OCI-M2 (cell line): ENCODE measurements around the gene CDH4.

Experiments
- DNase-seq: peaks from one replicate; lab custom pipeline; 2025; ENCODE audit not compliant: unreplicated experiment; lab: John Stamatoyannopoulos, UW

Gene CDH4

DNA sequence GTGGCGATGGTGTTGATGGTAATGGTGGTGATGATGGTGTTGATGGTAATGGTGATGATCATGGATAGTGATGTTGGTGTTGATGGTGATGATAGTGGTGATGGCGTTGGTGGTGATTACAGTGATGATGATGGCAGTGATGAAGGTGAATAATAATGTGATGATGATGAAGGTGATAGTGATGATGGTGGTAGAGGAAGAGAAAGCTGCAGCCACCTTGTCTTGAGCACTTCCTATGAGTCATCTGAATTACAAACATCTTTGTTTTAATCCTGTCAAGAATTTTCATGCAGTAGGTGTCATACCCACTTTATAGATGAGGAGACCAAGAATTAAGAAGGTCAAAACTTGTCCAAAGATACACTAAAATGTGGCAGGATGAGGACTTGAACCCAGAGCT is 571.2 kb downstream of the CDH4 start:
- no peak for DNase-seq

DNA sequence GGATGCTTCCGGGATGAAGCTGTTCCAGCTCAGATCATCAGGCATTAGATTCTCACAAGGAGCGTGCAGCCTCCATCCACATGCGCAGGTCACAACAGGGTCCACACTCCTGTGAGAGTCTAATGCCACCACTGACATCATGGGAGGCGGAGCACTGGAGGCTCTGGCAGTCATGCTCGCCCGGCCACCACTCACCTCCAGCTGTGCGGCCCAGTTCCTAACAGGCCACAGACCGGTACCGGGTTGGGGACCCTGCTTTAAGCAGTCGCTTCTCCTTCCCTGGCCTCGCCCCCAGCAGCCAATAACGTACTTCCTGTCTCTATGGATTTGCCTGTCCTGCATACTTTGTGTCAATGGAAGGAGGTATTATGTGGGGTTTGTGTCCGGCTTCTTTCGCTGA is 576.8 kb downstream of the CDH4 start:
- no peak for DNase-seq

DNA sequence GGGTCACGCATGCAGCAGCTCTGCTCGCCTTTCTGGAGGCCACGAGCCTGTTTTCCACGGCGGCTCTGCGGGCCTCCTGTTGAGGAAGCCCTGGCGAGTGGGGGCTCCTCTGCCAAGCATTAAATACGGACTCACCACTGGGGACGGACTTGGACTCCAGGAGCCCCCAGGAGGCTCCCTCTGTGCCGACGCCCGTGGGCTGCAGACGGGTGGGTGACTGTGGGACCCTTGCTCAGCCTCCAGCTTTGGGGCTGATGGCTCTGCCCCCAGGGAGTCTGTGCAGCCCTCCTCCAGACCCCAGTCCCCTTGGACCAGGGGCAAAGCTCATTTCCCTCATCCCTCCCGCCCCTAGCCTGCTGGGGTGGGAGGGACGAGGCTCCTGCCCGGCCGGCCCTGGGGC is 577.5 kb downstream of the CDH4 start:
- DNase-seq, result no peak

DNA sequence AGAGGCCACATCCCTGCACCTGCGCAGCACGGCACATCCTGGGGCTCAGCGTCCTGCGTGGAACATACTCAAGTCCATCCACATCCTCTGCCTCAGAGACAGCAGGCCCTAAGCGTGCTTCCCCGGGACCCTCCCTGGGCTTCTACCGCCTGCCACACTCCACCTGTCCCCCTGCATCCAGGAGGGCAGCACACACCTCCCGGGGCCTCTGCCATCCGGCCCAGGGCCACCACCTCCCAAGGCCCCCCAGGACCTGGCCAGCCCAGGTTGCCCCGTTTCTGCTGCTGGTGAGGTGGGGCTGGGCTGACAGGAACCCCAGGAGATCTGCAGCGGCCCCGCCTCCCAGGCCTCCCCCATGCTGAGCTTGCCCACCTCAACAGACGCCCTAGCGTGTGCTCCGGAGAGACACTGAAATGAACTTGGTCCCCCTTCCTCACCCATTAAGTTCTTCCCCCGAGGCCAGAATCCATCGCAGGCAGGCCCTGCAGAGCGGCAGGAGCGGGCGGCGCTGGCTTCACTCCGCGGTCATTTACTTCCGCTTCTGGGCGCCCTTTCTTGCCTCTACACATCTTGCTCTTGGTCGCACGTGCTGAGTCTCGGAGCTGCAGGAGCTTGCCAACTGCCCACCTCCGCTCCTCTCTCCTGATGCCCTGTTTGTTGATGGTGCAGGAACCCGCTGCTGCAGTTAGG is 578.3 kb downstream of the CDH4 start:
- no peak for DNase-seq

DNA sequence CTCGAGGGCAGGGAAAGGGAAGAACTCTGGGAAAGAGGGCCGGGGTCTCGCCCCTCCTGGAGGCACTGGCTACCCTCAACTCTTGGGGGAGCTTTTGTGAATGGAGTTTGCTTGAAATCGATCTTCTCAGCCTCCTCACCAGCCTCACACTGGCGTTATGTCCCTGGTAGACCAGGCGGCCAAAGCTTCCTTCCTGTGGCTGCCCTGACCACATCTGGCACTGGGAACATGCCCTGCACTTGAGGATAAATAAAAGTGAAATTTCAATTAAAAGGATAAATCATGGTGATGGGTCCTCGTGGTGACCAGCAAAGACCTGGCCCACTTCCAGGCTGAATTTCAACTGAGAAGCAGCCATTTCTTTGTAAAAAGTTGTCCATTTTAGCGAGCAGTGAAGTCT is 578.9 kb downstream of the CDH4 start:
- no peak for DNase-seq

DNA sequence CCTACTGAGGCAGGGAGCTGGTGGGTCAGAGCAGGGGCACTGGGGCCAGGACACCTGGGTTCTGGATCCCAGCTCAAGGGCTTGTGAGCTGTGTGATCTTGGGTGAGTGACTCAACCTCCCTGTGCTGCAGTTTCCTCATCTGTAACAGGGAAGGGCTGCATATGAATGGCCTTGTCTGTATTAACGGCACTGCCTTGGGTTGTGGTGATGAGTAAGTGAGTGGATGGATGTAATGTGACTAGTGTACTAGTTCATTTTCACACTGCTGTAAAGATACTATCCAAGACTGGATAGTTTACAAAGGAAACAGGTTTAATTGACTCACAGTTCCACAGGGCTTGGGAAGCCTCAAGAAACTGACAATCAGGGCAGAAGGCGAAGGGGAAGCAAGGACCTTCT is 580.1 kb downstream of the CDH4 start:
- DNase-seq, result no peak

DNA sequence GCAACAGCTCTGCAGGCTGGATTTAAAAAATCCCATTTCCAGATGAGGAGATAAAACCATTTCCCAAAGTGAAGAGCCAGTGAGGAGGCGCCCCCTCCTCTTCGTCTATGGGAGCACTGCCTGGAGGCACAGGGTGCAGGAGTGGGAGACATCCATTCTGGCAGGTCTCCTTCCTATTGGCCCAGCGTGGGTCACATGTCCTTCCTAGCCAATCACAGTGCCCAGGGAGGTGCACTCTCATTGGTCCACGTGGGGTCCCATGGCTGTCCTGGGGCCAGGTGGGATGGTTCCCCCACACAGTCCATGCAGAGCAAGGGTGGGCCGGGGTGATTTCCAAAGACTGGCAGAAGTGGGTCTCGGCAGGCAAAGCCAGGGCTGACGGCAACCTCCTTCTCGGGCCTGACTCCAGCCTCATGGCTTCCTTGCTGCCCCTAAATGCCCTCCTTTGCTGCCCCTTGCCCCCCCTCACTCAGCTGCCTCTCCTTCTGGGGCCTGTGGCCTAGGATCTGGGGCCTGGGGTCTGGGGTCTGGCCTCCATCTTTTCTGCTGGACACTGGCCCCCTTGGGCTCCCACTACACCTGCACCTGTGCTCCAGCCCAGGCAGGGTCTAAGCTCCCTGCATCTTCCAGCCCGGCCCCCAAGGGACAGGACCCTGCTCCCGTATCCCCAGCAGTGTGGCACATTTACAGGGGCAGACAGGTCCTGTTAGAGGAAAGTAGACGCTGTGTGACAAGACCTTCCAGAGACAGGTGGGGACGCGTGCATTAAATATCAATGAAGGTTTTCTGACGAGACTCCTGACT is 581.9 kb downstream of the CDH4 start:
- DNase-seq, result no peak

DNA sequence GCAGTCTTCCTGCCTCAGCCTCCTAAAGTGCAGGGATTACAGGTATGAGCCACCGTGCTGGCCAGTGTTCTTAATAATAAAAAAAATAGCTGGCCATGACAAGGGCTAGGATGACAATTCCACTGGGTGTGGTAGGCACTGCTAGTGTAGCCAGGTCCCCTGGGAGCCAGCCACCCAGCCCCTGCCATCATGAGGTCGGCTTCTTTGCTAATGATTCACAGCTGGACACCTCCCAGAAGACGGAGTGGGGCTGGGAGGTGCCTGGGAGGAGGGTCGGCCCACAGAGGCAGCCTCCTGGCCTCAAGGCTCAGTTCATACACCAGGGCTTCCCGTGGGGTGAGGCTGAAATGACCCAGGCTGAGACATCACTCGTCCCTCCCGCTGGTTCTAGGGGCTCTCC is 583.2 kb downstream of the CDH4 start:
- DNase-seq, result no peak

DNA sequence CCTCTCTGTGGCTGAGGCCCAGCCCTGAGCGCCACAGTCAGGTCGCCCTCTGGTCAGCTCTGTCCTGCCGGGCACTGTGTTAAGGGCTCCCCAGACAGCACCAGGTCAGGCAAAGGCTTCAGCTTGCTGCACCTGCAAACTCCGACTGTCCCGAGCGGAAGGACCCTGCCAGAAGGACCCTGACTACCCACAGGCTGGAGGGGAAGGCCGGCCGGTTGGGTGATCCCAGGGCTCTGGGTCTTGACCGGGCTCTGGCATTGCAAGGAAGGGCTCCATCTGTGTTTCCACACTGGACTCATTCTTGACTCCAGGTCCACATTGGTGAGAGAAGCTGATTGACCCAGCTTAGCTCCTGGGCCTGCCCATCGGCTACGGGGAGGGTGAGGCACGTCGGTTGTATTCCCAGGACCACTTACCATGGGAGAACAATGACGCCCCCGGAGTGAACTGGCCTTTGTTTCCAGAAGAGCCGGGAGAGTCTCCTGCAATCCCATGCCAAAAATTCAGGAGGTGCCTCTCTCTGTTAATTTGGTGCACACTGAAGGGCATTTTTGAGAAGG is 583.8 kb downstream of the CDH4 start:
- no peak for DNase-seq

DNA sequence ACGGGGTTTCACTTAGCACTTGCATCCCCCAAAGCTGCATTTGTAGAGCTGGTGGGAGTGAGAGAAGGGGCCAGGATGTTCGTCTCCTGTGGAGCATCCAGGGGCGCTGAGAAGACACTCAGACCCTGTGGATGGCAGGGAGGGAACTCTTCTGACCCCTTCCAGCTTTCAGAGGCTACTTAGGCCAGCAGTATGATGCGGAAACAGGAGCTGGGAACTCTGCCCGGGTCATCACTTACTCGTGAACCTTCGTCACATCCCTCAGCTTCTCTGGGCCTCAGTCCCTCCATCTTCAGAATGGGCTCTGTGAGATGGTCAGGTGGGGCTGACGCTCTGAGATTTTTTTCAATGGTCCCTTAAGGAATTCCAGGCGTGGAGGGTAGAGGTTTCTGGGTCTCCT is 585.1 kb downstream of the CDH4 start:
- DNase-seq, result no peak

DNA sequence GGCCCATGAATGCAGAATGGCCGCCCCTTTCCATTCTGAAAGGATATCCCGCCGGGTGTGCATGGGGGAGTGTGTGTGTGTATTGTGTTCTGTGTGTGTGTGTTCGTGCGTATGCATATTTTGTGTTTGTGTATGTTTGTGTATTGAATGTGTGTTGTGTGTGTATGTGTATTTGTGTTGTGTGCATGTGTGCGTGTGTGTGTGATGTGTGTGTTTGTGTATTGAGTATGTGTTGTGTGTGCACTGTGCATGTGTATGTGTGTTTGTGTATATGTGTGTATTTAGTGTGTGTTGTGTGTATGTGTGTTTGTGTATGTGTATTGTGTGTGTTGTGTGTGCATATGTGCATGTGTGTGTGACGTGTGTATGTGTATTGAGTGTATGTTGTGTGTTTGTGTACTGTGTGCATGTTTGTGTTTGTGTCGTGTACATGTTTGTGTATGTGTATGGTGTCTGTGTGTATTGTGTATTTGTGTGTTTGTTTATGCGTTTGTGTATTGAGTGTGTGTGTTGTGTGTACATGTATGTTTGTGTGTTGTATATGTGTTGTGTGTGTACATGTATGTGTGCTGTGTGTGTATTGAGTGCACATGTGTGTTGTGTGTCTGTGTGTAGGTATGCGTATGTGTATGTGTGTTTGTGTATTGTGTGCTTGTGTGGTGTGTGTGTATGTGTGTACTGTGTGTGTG is 587.3 kb downstream of the CDH4 start:
- no peak for DNase-seq

DNA sequence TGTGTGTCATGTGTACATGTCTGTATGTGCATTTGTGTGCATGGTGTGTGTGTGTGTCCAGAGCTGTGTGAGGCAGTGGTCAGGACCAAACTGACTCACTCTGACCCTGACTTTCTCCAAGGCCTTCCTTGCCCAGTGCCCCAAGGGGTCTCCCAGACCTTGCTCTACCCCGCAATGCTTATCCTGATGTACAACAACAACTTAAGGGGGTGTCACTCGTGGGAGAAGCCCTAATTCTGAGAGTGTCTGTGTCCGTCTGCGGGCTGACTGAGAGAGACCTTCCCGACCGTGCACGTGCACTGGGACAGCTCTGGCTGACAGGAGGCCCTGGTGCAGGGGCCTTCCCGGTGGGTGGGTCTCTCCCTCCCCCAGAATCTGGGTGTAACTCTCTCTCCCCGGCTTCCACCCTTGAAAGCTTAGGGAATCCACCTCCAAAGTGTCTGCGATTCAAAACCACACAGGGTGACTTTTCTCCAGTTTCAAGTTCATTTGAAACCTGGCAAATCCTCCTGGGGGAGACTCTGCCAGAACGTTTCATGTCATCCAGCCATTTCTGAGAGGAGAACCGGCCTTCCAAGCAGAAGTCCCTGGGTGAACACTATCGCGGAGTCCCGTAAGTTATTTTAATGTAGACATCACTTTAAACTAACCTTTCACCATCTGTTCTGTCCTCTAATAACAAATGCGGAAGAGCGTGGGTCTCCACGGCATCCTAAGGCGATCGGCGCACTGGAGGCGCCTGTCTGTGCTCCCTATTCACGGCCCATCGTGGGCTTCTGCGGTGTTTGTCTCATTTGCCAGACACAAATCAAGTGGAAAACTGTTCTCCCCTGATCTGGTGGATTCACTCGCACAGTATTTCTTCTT is 588.1 kb downstream of the CDH4 start:
- no peak for DNase-seq

DNA sequence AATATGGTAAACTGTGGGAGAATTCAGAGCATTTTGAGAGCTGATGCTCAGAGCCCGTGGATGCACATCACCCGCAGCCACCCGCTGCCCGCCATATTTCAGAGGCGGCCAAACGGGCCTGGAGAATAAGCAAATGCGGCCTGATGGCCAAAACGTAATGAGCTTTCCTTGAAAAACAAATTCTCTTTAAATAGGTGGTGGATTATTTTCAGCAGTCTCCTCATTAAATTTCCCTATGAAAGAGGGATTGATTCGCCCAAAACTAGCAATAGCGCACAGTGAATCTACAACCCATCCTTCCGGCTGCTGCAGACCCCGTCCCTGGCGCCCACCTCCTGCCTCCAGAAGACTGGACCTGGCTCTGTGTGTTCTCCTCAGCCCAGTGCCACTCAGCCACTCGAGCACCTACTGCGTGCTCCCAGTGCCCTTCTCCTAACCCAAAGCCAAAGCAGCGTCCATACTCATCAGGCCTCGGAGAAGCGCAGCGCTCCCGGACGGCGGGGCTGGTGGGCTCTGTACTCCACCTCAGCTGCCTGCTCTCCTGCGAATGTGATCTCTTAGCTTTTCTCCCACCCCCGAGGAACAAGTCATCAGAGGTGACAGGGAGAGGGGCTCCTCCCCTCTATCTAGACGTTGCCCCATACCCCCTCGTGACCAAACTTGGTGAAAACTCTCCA is 588.9 kb downstream of the CDH4 start:
- no peak for DNase-seq

DNA sequence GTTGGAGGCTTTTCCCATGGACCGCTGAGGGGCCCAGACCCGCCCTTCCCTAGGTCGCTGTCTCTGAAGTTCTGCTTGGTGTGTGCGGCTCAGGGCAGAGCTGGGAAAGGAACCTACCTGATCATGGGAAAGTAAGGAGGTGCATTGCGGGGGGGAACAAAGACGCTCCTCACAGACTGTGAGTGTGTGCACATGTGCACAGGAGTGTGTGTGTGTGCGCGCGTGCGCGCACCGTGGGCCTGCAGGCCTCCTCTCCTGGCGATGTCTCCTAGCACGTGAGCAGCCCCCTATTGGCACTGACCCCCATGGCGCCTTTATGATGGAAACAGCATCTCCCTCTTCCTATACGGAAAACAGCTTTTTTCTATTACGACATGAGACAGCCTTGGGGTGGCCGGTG is 589.5 kb downstream of the CDH4 start:
- DNase-seq, result no peak

DNA sequence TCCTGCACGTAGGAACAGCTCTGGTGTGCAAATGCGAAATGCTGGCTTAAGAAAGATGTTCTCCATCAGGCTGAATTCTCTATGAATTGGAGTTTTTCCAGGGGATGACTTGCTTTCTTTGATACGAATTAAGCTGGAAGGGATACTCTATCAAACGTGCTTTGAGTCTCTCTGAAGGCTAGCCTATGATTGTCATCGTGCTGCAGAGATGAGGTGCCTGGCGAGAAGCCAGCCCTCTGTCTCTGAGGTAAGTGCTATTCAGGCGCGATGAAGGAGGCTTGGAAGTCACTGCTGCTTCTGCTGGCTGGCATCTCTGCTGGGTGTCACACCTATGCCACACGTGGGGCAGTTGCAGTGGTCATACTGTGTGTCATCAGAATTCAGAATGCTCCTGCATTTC is 589.9 kb downstream of the CDH4 start:
- no peak for DNase-seq

DNA sequence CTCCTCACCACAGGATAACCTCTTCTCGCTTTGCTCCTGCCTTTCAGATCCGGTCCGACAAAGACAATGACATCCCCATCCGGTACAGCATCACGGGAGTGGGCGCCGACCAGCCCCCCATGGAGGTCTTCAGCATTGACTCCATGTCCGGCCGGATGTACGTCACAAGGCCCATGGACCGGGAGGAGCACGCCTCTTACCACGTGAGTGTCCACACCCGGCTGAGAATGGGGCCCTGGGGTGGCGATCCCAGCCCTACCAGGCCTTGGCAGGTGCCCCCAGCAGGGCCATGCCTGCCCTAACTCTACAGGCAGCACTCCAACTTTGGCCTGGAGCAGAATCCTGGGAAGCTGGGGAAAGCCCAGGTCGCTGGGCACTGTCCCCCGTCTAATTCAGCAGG is 592.6 kb downstream of the CDH4 start:
- no peak for DNase-seq

DNA sequence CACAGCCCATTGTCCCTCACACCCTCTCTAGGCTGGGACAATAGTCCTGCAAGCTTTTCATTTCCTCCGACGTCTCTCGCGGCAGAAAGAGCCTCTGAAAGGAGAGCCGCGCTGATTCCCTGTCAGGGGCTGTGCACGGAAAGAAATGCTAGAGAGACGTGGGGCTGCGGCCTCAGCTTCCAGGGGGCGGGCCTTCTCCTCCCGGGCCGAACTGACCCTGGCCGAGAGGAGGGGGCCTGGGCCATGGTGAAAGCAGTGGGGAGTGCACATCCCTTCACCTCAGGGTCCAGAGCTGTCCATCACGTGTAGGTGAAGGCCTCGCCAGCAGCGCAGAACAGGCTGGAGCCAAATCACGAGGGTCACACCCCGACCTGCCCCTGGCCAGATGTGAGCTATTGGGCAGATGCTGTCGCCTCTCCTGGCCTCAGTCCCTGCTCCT is 593.2 kb downstream of the CDH4 start:
- DNase-seq, result no peak

DNA sequence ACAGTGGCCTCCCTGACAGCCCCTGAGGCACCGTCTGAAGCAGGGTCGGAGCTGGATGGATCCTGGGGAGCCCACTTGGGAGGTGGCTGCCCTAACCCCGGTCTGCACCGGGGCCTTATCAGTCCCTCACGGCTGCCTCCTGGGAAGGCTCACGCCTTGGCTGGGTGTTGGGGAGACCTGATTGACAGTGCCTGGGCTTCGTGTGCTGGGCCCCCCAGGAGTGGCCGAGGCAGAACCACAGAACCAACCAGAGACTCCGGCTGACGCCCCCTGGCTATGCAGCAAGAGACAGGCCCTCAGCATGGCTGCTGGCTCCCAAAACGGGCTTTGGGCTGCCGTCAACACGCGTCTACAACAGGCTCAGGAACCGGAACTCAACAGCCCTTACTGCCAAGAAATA is 594.0 kb downstream of the CDH4 start:
- DNase-seq, result no peak

DNA sequence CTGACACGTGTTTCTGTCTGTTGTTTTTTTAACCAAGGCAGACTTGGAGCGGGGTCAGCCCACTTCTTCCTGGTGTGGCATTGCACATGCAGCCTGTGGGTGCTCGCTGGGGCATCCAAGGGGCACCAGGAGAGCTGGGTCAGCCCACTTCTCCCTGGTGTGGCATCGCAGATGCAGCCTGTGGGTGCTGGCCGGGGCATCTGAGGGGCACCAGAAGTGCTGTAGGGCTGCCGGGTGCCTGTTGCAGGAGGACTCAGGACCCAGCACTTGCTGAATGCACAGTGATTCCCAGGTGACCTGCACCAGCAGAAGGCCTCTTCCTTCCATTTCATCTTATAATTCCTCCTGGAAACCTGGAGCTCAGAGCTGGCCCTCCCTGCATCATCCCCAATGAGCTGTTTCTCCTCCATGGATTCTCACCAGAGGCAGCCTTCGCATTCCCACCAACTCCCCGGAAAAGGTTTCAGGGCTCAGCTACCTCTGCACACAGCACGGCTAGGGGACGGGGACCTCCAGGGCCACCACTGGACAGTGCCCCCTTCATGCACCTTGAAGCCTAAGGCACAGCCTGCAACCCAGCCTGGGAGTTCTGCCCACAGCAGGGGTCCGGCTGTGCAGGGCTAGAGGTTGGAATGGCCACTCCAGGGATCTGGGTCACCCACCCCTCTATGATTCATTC is 594.8 kb downstream of the CDH4 start:
- no peak for DNase-seq

DNA sequence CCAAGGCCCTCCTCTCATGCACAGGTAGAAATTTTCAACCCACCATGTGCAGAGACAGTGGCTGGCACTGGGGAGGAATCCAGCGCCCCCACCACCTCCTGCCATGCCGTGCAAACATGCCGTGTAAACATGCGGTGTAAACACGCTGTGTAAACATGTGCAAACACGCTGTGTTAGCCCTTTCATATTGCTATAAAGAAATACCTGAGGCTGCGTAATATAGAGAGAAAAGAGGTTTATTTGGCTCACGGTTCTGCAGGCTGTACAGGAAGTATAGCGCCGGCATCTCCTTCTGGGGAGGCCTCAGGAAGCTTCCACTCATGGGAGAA is 595.3 kb downstream of the CDH4 start:
- DNase-seq, result no peak
